H54 (cell line): Measurements from ENCODE around the gene AOC1.
"Not testable (repeated sequence)": the region's sequence is repeated elsewhere in the genome, so short reads cannot be mapped to it uniquely, and the experiment has no call there.

ENCODE experiments used
- DNase-seq: peaks from one replicate; pipeline ENCODE4 v3.0.0; 2011; ENCODE audit warnings: low spot score, mixed read lengths; ENCODE audit not compliant: insufficient read length
- FAIRE-seq: peaks from 3 replicates; lab custom pipeline; 2011; peaks lifted over from hg19 to GRCh38; lab: Jason Lieb, UNC
- POLR2A ChIP-seq: IDR thresholded peaks from 2 replicates; pipeline ENCODE4 v1.6.1; 2011; ENCODE audit warnings: low read depth, mild to moderate bottlenecking, low read length

Gene AOC1, protein sequence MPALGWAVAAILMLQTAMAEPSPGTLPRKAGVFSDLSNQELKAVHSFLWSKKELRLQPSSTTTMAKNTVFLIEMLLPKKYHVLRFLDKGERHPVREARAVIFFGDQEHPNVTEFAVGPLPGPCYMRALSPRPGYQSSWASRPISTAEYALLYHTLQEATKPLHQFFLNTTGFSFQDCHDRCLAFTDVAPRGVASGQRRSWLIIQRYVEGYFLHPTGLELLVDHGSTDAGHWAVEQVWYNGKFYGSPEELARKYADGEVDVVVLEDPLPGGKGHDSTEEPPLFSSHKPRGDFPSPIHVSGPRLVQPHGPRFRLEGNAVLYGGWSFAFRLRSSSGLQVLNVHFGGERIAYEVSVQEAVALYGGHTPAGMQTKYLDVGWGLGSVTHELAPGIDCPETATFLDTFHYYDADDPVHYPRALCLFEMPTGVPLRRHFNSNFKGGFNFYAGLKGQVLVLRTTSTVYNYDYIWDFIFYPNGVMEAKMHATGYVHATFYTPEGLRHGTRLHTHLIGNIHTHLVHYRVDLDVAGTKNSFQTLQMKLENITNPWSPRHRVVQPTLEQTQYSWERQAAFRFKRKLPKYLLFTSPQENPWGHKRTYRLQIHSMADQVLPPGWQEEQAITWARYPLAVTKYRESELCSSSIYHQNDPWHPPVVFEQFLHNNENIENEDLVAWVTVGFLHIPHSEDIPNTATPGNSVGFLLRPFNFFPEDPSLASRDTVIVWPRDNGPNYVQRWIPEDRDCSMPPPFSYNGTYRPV

DNA sequence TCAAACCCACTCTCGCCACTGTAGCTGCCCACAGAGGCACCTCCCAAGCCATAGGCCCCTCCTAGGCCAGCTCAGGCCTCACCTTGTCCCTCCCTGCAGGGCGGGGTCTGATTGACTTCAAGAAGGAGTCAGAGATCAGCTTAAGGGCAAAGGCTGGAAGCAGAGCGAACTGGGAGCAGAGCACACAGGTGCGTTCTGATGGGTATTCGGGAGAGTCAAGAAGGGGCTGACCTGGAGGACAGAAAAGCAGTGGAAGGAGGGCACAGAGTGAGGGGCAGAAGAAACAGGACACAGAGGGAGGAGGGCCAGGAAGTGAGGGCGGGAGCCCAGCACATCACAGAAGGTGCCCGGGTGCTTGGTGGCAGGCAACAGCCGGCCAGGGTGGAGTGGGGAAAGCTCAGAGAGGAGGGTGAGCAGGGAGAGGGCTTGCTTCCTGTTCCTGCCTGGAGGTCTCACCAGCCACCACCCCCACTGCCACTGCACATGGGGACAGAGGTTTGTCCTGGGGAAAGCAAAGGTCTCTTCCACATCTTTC is at the start of gene AOC1:
Gene AOC1, plus strand, starts transcription at position 147 of the 535 bp plus-strand sequence. CDS start 3,954 bp downstream, outside the sequence.
- FAIRE-seq (no peak), DNase-seq (no peak)
- TF ChIP-seq POLR2A, result no peak

DNA sequence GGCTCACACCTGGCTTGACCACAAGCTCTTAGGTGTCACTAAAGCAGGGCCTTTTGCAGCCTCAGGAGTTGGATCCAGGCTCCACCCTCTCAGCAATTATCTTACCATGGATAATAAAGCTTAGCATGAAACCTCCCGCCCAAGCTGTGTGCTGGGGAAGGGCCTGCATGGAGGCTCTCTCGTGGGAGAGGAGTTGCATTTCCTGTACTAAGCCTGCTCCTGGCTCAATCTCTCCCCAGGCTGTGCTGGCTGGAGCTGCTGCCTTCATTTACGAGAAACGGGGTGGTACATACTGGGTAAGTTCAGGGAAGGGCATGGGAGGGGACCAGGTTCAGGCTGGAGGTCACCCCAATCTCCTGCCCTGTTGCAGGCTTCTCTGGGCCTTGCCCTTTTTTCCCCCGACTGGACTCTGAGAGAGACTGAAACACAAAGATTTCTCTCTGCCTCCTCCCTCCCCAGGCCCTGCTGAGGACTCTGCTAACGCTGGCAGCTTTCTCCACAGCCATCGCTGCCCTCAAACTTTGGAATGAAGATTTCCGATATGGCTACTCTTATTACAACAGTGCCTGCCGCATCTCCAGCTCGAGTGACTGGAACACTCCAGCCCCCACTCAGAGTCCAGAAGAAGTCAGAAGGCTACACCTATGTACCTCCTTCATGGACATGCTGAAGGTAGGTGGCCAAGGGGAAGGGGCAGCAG is 49.0 kb upstream of the AOC1 start:
- FAIRE-seq (no peak), DNase-seq (no peak)
- no peak for TF ChIP-seq POLR2A

DNA sequence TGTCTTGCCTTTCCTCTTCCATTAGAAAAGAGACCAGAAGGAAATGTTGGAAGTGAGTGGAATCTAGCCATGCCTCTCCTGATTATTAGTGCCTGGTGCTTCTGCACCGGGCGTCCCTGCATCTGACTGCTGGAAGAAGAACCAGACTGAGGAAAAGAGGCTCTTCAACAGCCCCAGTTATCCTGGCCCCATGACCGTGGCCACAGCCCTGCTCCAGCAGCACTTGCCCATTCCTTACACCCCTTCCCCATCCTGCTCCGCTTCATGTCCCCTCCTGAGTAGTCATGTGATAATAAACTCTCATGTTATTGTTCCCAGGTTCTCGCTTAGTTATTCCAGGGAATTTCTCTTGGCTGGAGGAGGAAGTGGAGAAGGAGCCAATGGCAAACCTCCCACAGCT is 47.5 kb upstream of the AOC1 start:
- no peak for DNase-seq
- no peak for FAIRE-seq
- TF ChIP-seq POLR2A, result no peak

DNA sequence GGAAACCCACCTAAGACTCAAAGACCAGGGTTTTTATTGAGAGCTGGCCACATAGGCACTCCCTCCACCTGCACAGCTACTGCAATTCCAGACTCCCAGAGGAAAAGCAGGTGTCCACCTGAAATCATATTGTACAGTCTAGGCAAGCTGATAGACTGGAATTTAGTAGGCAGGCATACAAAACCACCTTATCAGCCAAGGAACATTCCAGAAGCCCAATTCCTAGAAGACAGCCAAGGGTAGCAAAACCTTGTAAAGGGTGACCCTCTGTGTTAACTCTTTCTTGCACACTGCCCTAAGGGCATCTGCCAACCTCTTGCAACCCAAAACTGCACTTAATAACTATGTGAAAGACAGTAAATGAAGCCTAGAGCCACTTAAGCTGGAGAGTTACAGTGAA is 46.5 kb upstream of the AOC1 start:
- FAIRE-seq (no peak), DNase-seq (no peak)
- no peak for TF ChIP-seq POLR2A

DNA sequence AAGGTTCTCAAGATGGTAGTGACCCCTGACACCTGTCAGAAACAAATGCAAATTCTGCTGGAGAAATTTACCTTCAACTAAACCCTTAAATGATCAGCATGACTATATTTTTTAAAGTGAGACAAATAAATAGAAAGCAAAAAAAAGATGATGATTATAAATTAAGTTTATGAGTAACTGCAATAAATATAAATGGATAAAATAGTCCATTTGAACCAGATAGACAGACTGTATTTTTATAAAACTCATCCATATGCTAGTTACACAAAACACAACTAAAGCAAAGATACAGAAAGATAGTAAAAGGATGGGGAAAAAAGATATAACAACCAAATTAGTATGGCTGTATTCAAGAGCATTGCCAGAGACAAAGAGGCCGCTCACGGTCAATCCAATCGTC is 45.9 kb upstream of the AOC1 start:
- TF ChIP-seq POLR2A, result no peak
- DNase-seq (no peak), FAIRE-seq (no peak)

DNA sequence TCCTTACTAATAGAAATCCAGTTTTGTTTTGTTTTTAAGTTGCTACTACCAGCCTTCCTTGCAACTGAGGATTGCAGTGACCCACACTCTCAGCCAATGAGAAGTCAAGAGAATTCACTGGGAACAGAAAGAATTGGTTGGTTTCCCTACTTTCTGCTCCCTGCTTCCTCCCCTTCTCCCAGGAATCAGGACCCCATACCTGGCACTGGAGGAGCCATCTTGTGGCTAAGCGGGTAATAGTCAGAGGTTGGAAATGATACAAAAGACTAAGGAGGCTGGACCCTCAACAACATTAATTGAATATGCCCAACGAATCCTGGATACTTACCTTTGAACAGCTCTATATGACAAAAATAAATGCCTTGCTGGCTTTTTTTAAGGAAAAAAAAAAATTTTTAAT is 45.5 kb upstream of the AOC1 start:
- FAIRE-seq, result no peak
- DNase-seq, result no peak
- no peak for TF ChIP-seq POLR2A

DNA sequence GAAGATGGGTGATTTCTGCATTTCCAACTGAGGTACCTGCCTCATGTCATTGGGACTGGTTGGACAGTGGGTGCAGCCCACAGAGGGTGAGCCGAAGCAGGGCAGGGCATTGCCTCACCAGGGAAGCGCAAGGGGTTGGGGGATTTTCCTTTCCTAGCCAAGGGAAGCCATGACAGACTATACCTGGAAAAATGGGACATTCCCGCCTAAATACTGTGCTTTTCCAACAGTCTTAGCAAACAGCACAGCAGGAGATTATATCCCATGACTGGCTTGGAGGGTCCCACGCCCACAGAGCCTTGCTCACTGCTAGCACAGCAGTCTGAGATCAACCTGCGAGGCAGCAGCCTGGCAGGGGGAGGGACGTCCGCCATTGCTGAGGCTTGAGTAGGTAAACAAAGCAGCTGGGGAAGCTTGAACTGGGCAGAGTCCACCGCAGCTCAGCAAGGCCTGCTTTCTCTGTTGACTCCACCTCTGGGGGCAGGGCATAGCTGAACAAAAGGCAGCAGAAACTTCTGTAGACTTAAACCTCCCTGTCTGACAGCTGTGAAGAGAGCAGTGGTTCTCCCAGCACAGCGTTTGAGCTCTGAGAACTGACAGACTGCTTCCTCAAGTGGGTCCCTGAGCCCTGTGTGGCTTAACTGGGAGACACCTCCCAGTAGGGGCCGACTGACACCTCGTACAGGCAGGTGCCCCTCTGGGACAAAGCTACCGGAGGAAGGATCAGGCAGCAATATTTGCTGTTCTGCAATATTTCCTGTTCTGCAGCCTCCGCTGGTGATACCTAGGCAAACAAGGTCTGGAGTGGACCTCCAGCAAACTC is 44.5 kb upstream of the AOC1 start:
- DNase-seq, FAIRE-seq: not testable (repeated sequence)

DNA sequence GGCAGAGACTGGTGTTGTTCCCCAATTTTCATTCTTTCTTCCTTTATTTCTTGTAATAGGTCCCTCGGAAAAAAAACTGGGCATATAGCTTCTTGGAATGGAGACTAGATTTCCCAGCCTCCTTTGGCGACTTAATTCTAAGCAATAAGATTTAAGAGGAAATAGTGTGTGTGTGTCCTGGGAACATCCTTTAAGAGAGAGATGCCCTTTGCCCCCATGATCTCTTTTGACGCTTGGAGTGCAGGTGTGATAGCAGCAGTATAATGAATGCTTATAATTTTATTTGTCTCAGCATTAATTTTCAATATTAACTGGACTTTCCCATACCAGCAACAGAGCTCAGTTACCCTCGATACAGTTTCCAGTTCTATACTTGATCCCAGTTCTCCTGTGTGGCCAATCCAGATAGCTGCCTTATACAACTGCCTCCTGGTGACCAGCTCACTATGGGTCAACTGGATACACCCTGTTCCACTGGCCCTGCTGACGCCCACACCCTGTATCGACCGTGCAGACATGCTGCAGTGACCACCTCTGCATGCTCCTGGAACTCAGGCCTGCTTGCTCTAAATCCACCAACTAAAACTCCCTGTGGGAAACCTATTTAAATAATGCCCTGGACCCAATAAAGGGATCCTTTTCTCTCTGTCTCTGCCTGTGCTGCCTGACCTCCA is 37.9 kb upstream of the AOC1 start:
- TF ChIP-seq POLR2A, result no peak
- FAIRE-seq (no peak), DNase-seq (no peak)

DNA sequence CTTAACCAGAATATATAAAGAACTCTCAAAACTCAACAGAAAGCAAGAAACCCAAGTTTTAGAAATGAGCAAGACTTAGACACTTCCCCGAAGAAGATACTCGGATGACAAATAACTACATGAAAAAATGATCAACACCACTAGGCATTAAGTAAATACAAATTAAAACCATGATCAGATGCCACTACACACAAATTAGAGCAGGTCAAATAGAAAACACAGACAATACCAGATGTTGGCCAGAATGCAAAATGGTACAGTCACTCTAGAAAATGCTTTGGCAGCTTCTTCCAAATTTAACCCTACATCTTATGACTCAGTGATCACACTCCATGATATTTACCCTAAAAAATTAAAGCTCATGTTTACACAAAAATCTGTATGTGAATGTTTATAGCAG is 33.3 kb upstream of the AOC1 start:
- no peak for TF ChIP-seq POLR2A
- no peak for FAIRE-seq
- no peak for DNase-seq

DNA sequence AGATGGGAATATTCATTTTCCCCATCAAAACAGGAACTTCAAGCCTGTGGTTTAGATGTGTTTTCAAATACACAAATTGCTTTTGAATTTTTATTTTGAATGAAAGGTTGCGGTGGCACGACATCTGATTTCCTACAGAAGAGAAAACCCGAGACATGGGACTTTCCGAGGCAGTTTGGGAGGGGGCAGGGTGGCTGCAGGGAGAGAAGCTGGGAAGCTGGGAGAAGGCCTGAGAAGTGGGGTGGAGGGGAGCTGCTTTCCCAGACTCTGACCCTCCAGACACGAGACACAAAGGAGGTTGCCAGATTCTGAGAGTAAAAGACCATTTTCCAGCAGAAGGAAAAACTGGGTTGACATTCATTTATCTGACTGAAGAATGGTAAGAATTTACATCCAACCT is 32.2 kb upstream of the AOC1 start:
- FAIRE-seq, result no peak
- no peak for TF ChIP-seq POLR2A

DNA sequence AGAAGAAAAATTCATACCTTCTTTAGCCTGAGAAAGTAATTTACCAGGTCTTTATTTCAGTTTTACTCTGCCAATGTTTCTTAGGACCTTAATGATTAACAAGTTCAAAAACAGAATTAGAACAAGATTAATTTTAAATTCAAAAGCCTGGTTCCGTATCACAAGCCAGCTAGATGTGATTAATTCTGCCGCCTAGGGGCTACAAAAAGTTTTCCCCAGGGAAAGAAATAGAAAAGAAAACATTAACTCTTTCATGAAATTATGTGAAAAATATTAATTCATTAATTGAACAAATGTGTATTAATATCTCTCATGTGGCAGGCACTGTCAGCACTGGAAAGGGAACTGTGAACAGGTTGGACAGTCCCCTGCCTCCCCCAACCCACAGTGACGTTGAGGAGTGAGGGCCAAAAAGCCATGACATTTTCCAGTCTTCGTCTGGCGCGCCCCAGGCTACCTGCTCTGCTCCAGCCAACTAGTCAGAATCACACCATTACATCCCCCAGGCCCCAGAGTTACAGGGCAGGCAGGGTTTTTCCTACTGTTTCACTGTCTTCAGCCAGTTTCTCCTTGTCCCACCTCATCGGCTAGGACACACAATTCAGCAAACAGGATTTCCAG is 31.6 kb upstream of the AOC1 start:
- FAIRE-seq, result no peak
- TF ChIP-seq POLR2A, result no peak
- DNase-seq, result no peak

More for the DNA sequence above, 32.2 kb upstream of the AOC1 start:
- DNase-seq, result no peak

DNA sequence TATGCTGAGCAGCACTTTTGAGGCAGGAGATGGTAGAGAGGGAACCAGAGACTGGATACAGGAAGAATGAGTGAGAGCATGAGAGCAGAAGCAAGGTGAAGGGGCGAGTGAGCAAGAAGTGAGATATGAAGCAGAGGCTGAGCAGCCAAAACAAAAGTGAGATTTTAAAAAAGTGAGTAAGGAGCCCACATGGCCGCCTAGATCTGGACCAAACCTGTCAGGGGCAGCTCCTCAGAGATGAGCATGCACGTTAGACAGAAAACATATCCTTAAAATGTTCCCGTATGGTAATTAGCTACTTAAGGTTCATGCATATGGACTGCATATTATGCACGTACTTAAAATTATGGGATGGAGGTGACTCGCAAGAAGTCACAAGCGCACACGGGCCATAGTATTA is 29.3 kb upstream of the AOC1 start:
- no peak for FAIRE-seq
- DNase-seq, result no peak
- no peak for TF ChIP-seq POLR2A
